ENCODE data around the gene RNF128. TPM values are rescaled to one million over a fixed set of nuclear protein-coding genes. Genes with fewer than 3 reads are reported as not detected.

The RNF128 gene
- total and polyA plus RNA-seq, 2 donors (not counting 3 experiments of a cell fraction or from before 2014, with no cell fraction given), result not detected

GRCh38 chrX:106702636-106703035, 23.9 kb upstream of the RNF128 start:
- H3K9ac ChIP-seq (replicated peaks; ENCODE audit: extremely low read depth, insufficient read depth, low read length), result no peak overlapping the region
- no peak overlapping the region for H3K4me3 ChIP-seq (replicated peaks in 1 of 3; ENCODE audit: insufficient read depth in 1 of 3, low read depth in 1 of 3, low read length in 3 of 3)
- dilution Hi-C loops (cut with MboI; ENCODE audit: extremely low pct_ligation_motif_present, low sequenced_read_pairs), result no loop called here
- no peak overlapping the region for H2AFZ ChIP-seq (ENCODE audit: low read depth, low read length)
- H3K4me1 ChIP-seq (ENCODE audit: control insufficient read depth, extremely low read depth, insufficient read depth, low read length), result no peaks in the 10 kb centered on the region
- ChIA-PET POLR2A (no interaction called here), CTCF (no interaction called here)
- FAIRE-seq, result no peak
- H3K27me3 ChIP-seq (ENCODE audit: control insufficient read depth in 2 of 2, insufficient read depth in 2 of 2, low read length in 2 of 2), result no peaks in the 10 kb centered on the region
- H3K79me2 ChIP-seq (ENCODE audit: control insufficient read depth, insufficient read depth, low read length), result no peaks in the 10 kb centered on the region
- no peaks in the 10 kb centered on the region for H3K9me3 ChIP-seq (replicated peaks; ENCODE audit: control insufficient read depth, insufficient read depth, low read length)
- no peaks in the 10 kb centered on the region for H3K36me3 ChIP-seq (ENCODE audit: control insufficient read depth in 2 of 2, extremely low read depth in 1 of 2, insufficient read depth in 2 of 2, low read length in 2 of 2)
- TF ChIP-seq GATA2 (IDR thresholded peaks at IDR 0.05; ENCODE audit: insufficient read depth, insufficient read length, low read depth, low read length) (no peak), JUN (IDR thresholded peaks at IDR 0.05; ENCODE audit: borderline replicate concordance, insufficient read depth, insufficient read length, low read depth) (no peak), POLR2AphosphoS5 (IDR thresholded peaks at IDR 0.05; ENCODE audit: insufficient read depth, low read depth, low read length) (no peak), FOS (IDR thresholded peaks at IDR 0.05; ENCODE audit: borderline replicate concordance, insufficient read depth, low read length) (no peak), MYC (IDR thresholded peaks at IDR 0.05; ENCODE audit: low read depth, low read length) (no peak), POLR2A (IDR thresholded peaks at IDR 0.05; ENCODE audit: low read depth, low read length) (no peak), EZH2 (IDR thresholded peaks at IDR 0.05; ENCODE audit: borderline replicate concordance, low read depth, low read length, severe bottlenecking) (no peak), MAX (IDR thresholded peaks at IDR 0.05; ENCODE audit: insufficient read depth, insufficient read length) (no peak), CTCF (IDR thresholded peaks at IDR 0.05; ENCODE audit: extremely low read depth in 1 of 2, insufficient read depth in 1 of 2, low read depth in 1 of 2, low read length in 2 of 2) (no peak)
- no peaks in the 10 kb centered on the region for H4K20me1 ChIP-seq (replicated peaks; ENCODE audit: control insufficient read depth, extremely low read depth, insufficient read depth, low read length)
- H3K4me2 ChIP-seq (ENCODE audit: insufficient read depth, low read length), result no peak overlapping the region
- BruUV-seq (replicated peaks), result no TSS peak
- no peak overlapping the region for H3K27ac ChIP-seq (ENCODE audit: insufficient read depth, low read depth, low read length)
- intact Hi-C loops (cut with micrococcal nuclease), result no loop called here
- no peak for DNase-seq (ENCODE audit: low read depth, low spot score)
- no peaks in the 10 kb centered on the region for H3K9me1 ChIP-seq (replicated peaks; ENCODE audit: control insufficient read depth, extremely low read depth, insufficient read depth, low read length)

Data from endothelial cell of umbilical vein (primary cell).